Heart left ventricle (tissue), 16 donors: ENCODE results near the gene TMEM82. TPM values are rescaled to one million over a fixed set of nuclear protein-coding genes. Genes with fewer than 3 reads are reported as not detected.
A peak's percentile ranks its signal among the peaks of the same experiment; 100 is the strongest.

ENCODE experiments used
- ATAC-seq, 4 donors: fragments of 200-7000 bp; cut with Tn5 transposase; one replicate each; pipeline ENCODE4 v1.9.1; 2020 to 2022; ENCODE audit warnings: moderate library complexity in 4 of 4, mild to moderate bottlenecking in 3 of 4, moderate number of reproducible peaks in 1 of 4
- DNase-seq, 5 donors: peaks; one replicate each; pipeline ENCODE4 v3.0.0-alpha.2; 2020
- H3K27ac ChIP-seq, 12 donors: fragments of 200-600 bp; sonication (generic) in 4 of 12; one replicate each; pipeline versions ENCODE4 v1.5.0 to v1.8.0; 2016 to 2022; ENCODE audit warnings: mild to moderate bottlenecking in 2 of 12
- H3K27me3 ChIP-seq, 9 donors: fragments of 200-600 bp; sonication (generic) in 2 of 9; one replicate each; pipeline versions ENCODE4 v1.5.1 to v1.8.0; 2016 to 2022; ENCODE audit warnings: mild to moderate bottlenecking in 3 of 9
- H3K36me3 ChIP-seq, 9 donors: fragments of 200-600 bp; sonication (generic) in 2 of 9; one replicate each; pipeline versions ENCODE4 v1.5.0 to v1.8.0; 2018 to 2022; ENCODE audit warnings: mild to moderate bottlenecking in 2 of 9
- H3K4me1 ChIP-seq, 12 donors: fragments of 200-600 bp; sonication (generic) in 4 of 12; one replicate each; pipeline versions ENCODE4 v1.5.0 to v1.8.0; 2016 to 2022; ENCODE audit warnings: mild to moderate bottlenecking in 3 of 12
- H3K4me3 ChIP-seq, 12 donors: fragments of 200-600 bp; sonication (generic) in 4 of 12; one replicate each; pipeline versions ENCODE4 v1.5.0 to v1.8.0; 2017 to 2022; ENCODE audit warnings: mild to moderate bottlenecking in 9 of 12, moderate library complexity in 4 of 12
- H3K9me3 ChIP-seq, 12 donors: fragments of 200-600 bp; sonication (generic) in 4 of 12; one replicate each; pipeline versions ENCODE4 v1.5.0 to v1.8.0; 2016 to 2022; ENCODE audit warnings: mild to moderate bottlenecking in 1 of 12
- POLR2A ChIP-seq, 2 donors: fragments of 450-650 bp; IDR thresholded peaks; one replicate each; pipeline ENCODE4 v1.6.1; 2017; ENCODE audit warnings: antibody characterized with exemption in 2 of 2, mild to moderate bottlenecking in 2 of 2, moderate library complexity in 2 of 2
- WGBS, 4 donors: extraction: QIAGEN DNeasy Blood & Tissue Kit in 2 of 4; methylation state at CpG; one replicate each; pipeline versions ENCODE4 v1.1.5 to v1.1.7; 2013 to 2018; 5-methylcytosine and 5-hydroxymethylcytosine counted together
- intact Hi-C, 10 donors: fragments of 100-400 bp; cut with DNase I; formaldehyde crosslinking; loops; one replicate each; pipeline versions ENCODE4 v1.11.1 to v1.14.2; 2022
- polyA plus RNA-seq, 2 donors: library from polyadenylated mRNA; stranded (reverse); fragments of 200-250 nt; gene quantifications; one replicate each; pipeline ENCODE4 v1.2.3, GENCODE V29; 2013
- total RNA-seq, 9 donors: library from RNA; depleted of rRNA in 2 of 9; stranded (reverse); fragments of >200 nt in 2 of 9; fragmentation: NEBNext Ultra II Directional in 3 of 9; extraction: Animal tissue kit (Norgen Biotek cat#: 25700) in 3 of 9; gene quantifications; one replicate each; pipeline versions ENCODE4 v1.1.0 to v1.2.4, GENCODE V29; 2016 to 2023
- TF ChIP-seq, protein P1 (sequence below), 12 donors: fragments of 200-600 bp; sonication (generic) in 4 of 12; IDR thresholded peaks; one replicate each; pipeline versions ENCODE4 v1.5.0 to v1.8.0; 2018 to 2022; ENCODE audit warnings: antibody characterized with exemption in 12 of 12, mild to moderate bottlenecking in 5 of 12
- donor health status: ischemic (EF 13 %, LVEDD 7.1; RV severe dilation, severe dysfunction).
- donor health status: healthy with polysubstance abuse.
- donor health status: DM: no; HTN: yes; CAD: no.
- donor health status: DM: no; HTN: no; CAD: no.
- donor health status: ischemic (EF 25% LVEDD 6.9; RV normal size, moderate dysfunction).
- donor health status: ischemic (EF 25% LVEDD 5.7; RV mildly dilated, moderate dysfunction).
- donor health status: healthy.
- donor health status: DM: yes; HTN: yes; CAD: no.
- donor health status: ischemic (EF 35%, LVEDD 5.7; RV mildly dilated, moderate dysfunction).
- donor health status: nonischemic (EF 11% LVEDD 7.7; RV severe dilation, severe dysfunction).
- donor health status: DM: yes; HTN: yes; CAD: no.
- donor health status: PGD.
- donor health status: ischemic (EF 29% LVEDD 5.4; RV normal size, mild dysfunction).
- donor health status: nonischemic (EF 23%, LVEDD 6.1; RV moderate dilation, normal function).

The TMEM82 gene
- total and polyA plus RNA-seq, 11 donors, result not detected

DNA sequence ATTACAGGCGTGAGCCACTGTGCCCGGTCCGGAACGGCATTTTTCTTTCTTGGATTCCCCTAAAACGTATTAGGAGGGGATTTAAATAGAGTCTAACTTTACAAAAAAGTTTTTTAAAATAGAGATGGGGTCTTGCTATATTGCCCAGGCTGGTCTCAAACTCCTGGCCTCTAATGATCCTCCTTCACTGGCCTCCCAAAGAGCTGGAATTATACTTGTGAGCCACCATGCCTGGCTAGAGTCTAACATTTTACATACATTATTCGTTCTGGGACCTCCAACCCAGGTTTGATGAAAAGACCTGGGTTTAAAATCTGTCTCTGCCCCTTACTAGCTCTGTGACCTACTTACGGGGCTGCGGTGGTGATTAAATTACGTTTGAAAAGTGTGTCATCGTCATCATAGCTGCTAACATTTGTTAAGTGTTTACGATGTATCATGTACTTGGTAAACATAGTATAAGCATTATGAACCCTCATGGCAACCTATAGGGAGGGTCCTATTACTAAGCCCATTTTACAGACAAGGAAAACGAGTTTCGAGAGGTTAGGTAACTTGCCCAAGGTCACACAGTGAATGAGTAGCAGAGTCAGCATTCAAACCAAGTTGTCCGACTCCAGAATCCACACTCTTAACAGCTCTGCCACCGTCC, 33.7 kb upstream of the TMEM82 start:
- Histone ChIP-seq H3K4me1 (peaks cover 0 to 85% (median 44%) of the 10 kb centered on the region in 12 donors), H3K4me3 (no peak overlapping the region), H3K9me3 (no peaks in the 10 kb centered on the region), H3K27ac (peak overlapping the region in 3 of 12 donors; percentile 30 to 89 (median 60)), H3K27me3 (no peaks in the 10 kb centered on the region), H3K36me3 (peaks cover 0 to 19% (median 3%) of the 10 kb centered on the region in 9 donors)
- WGBS, 4 donors, result 82 to 94% (median 88%) methylated on average over 15 of the region's 15 CpGs
- intact Hi-C loops, result no loop called here
- TF ChIP-seq, protein P1, sequence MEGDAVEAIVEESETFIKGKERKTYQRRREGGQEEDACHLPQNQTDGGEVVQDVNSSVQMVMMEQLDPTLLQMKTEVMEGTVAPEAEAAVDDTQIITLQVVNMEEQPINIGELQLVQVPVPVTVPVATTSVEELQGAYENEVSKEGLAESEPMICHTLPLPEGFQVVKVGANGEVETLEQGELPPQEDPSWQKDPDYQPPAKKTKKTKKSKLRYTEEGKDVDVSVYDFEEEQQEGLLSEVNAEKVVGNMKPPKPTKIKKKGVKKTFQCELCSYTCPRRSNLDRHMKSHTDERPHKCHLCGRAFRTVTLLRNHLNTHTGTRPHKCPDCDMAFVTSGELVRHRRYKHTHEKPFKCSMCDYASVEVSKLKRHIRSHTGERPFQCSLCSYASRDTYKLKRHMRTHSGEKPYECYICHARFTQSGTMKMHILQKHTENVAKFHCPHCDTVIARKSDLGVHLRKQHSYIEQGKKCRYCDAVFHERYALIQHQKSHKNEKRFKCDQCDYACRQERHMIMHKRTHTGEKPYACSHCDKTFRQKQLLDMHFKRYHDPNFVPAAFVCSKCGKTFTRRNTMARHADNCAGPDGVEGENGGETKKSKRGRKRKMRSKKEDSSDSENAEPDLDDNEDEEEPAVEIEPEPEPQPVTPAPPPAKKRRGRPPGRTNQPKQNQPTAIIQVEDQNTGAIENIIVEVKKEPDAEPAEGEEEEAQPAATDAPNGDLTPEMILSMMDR (IDR thresholded peaks at IDR 0.05), result no peak
- no peak for TF ChIP-seq POLR2A (IDR thresholded peaks at IDR 0.05)
- no peak for ATAC-seq
- DNase-seq, result no peak

DNA sequence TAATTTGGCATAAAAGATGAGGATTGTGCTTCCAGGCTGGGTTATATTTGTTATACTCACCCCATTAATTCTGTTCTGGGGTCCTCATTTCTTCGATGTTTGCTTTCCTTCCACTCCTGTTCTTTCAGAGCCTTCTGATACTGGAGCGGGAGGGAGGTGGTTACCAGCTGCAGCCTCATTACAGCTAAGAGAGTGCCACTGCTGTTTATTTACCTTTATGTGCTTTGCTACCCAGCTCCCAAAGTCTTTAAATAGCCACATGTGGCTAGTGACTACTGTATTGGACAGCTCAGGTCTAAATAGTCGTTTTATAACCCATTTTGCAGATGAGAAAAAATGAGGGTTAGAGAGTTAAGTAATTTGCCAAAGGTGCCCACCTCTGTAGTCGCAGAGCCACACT, 33.1 kb upstream of the TMEM82 start:
- Histone ChIP-seq H3K27ac (peak overlapping the region in 3 of 12 donors; percentile 20 to 60 (median 30)), H3K27me3 (no peaks in the 10 kb centered on the region), H3K4me3 (no peak overlapping the region), H3K36me3 (peaks cover 0 to 19% (median 3%) of the 10 kb centered on the region in 9 donors), H3K9me3 (no peaks in the 10 kb centered on the region), H3K4me1 (peaks cover 0 to 85% (median 45%) of the 10 kb centered on the region in 12 donors)
- intact Hi-C loops, result no loop called here
- no peak for DNase-seq
- no peak for ATAC-seq
- WGBS, 4 donors, result 88 to 94% (median 94%) methylated on average over 4 of the region's 4 CpGs
- no peak for TF ChIP-seq POLR2A (IDR thresholded peaks at IDR 0.05)
- TF ChIP-seq, protein P1 (IDR thresholded peaks at IDR 0.05), result no peak

DNA sequence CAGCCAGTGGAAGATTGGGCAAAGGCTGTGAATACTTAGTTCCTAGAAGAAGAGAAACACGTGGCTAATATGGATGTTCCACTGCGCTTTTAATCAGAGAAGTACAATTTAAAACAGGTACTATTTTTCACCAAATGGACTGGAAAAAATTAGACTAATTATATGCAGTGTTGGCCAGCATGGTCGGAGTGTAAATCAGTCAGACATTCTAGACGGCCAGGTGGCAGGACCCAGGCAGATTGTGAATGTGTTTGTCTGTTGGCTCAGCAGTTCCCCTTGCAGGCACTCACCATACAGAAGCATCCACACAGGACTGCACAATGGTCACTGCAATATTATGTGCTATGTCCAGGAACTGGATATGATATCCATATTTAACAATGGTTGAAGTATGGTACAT, 30.1 kb upstream of the TMEM82 start:
- ATAC-seq (no peak), DNase-seq (no peak)
- no peak for TF ChIP-seq POLR2A (IDR thresholded peaks at IDR 0.05)
- TF ChIP-seq, protein P1 (IDR thresholded peaks at IDR 0.05), result no peak
- Histone ChIP-seq H3K36me3 (peaks cover 0 to 17% (median 13%) of the 10 kb centered on the region in 9 donors), H3K27me3 (no peaks in the 10 kb centered on the region), H3K4me1 (peaks cover 6 to 85% (median 42%) of the 10 kb centered on the region in 12 donors), H3K27ac (peak overlapping the region in 5 of 12 donors; percentile 20 to 83 (median 67)), H3K4me3 (no peak overlapping the region), H3K9me3 (no peaks in the 10 kb centered on the region)
- 55 to 75% (median 66%) methylated on average over 4 of the region's 4 CpGs for WGBS, 4 donors
- intact Hi-C loops, result no loop called here

DNA sequence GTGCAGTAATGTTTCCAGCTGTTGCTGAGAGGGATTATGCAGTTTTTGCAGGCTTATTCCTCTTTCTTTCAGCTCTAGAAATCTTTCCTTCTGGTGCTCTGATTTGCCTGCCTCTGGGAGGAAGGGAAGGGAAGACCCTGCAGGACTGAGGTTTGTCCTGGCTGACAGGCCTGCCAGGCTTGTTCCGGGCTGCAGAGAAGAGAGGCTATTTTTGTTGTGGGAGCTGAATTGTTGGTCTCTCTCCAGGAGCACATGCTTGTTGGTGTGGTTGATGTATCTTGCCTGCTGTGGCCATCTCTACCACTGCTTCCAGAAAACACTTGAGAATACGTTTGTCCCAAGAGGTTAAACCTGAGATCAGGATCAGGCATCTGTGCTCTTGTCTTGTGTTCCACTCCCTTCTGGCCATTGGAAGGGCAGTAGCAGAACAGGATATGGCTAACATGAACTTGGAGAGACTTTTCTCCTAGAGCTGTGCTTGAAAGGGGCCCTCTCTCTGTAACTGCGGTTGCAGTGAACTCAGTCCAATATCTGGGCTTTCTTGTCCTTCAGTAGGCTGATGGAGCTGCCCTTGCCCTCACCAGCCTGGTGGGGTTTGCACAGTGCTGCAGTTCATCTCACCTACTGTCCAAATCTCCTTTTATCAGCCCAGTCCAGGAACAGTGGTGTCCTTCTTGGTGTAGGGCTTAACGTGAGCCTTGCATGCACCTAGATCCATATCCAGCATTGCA, 27.7 kb upstream of the TMEM82 start:
- DNase-seq (peak in 4 of 5 donors; percentile 68 to 79 (median 74)), ATAC-seq (peak; percentile 81 to 88 (median 86))
- H3K36me3 ChIP-seq, result peaks cover 0 to 39% (median 37%) of the 10 kb centered on the region in 9 donors
- peaks cover 6 to 85% (median 45%) of the 10 kb centered on the region in 12 donors for H3K4me1 ChIP-seq
- TF ChIP-seq, protein P1 (IDR thresholded peaks at IDR 0.05), result no peak
- TF ChIP-seq POLR2A (IDR thresholded peaks at IDR 0.05), result no peak
- intact Hi-C loops, result loop anchor here in 1 of 10 donors (2.0 kb wide), 1 partner anchor 30 kb away; the partner anchor contains the start of gene PLEKHM2
- H3K27ac ChIP-seq, result peak overlapping the region; percentile 46 to 91 (median 80)
- H3K9me3 ChIP-seq, result no peaks in the 10 kb centered on the region
- WGBS, 4 donors, result 30 to 39% (median 33%) methylated on average over 4 of the region's 4 CpGs
- no peaks in the 10 kb centered on the region for H3K27me3 ChIP-seq
- H3K4me3 ChIP-seq, result no peak overlapping the region
